HG02885 (cell line): Measurements from ENCODE around the gene CARNS1.
"Not testable (repeated sequence)": the region's sequence is repeated elsewhere in the genome, so short reads cannot be mapped to it uniquely, and the experiment has no call there.

Source experiments
- ATAC-seq: cut with Tn5 transposase; IDR thresholded peaks from one replicate; pipeline ENCODE4 v1.9.1; 2021; ENCODE audit warnings: mild to moderate bottlenecking; ENCODE audit not compliant: unreplicated experiment, poor library complexity

CARNS1 gene

DNA sequence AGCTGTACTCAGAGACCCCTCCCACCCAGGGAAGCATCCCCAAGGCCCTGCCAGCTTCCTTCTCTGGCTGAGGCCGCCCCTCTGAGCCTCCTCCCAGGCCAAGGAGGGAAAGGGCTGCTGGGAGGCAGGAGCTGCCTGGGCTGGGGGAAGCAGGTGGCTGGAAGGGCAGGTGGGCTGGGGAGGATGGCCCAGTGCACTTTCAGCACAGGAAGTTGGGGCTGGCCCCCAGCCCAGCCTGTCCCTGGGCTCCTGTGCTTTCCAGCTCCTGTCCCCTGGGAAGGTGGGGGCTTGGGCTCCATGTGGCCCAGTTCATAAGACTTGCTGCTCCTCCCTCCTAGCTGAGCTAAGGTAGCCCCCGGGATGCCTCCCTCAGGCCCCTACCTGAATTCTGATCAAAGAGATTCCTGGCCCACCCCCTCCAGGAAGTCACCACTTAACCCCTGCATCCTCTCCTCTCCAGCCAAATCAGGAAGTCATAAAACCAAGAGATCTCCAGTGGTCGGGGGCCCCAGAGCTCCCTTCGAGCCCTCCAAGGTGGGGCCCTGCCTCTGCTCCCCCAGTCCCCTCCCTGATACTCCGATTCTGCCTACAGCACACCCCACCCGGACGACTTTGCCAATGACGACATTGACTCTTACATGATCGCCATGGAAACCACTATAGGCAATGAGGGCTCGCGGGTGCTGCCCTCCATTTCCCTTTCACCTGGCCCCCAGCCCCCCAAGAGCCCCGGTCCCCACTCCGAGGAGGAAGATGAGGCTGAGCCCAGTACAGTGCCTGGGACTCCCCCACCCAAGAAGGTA is 18.7 kb upstream of the CARNS1 start:
- no peak for ATAC-seq

- ATAC-seq, result no peak
Observed at GRCh38 chr11:67397536-67397935, 17.9 kb upstream of the CARNS1 start.

GRCh38 chr11:67397986-67398660 is 17.4 kb upstream of the CARNS1 start:
- ATAC-seq, result no peak

DNA sequence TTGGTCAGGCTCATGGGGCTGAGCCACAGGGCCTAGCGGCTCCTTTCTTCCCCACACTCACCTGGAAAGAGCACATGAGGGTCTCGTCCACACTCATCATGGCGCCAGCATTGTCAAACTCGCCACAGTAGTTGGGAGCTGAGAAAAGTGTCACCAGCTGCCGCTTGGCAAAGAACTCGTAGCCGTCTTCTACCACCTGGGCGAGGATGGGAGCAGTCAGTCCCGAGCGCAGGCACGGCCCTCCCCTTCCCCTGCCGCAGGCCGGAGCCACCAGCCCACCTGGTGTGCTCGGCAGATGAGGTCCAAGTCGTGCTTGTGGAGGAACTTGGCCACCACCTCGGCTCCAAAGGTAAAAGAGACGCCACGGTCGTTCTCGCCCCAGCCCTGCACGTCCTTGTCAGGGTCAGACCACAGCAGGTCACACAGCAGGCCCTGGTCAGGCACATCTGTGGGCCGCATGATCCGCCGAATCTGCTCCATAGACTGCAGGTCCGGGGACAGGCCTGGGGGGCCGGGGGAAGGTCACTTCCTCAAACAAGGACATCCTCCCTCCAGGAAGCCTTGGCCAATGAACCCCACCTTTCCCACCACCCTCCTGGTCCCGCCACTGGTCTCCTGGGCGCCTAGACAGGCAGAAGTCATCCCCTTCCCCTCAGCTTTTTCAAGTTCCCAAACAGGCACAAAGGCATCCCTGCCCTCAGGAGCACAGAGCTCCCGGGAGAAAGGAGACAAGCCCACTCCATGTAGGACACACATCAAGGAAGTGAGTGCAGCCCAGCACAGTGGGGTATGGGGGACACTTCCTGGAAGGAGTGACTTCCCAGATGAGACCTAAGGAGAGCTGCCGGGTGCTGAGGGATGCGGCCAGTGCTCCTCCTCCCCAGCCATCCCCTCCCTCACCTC is 16.6 kb upstream of the CARNS1 start:
- ATAC-seq, result no peak

DNA sequence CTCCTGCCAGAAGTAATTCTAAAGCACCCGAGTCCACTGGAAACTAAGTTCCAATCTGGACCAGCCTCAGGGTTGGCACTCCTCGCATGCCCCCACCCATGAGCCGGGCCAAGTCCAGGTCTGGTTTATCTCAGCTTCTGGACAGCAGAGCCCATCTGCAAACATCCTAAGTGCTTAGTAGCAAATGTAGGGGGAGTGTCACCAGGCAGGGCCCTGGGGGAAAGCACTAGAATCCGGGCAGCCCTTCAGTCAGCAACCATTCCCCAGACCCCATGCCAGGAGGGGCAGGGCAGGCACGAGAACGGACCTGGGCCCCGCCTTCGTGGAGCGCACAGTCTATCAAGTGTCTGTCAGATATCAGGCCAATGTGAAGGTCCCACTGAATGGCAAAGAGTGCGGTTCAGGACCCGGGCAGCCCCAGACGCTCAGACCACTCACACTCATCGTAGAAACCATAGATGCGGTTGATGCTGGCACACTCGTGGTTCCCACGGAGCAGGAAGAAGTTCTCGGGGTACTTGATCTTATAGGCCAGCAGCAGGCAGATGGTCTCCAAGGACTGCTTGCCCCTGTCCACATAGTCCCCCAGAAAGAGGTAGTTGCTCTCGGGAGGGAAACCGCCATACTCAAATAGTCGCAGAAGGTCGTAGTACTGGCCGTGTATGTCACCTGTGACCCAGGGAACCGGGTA is 15.1 kb upstream of the CARNS1 start:
- no peak for ATAC-seq

- ATAC-seq, result peak; percentile 3
Observed at GRCh38 chr11:67400942-67401494, 14.5 kb upstream of the CARNS1 start.

GRCh38 chr11:67401495-67402191 is 13.8 kb upstream of the CARNS1 start, which contains the start of gene PPP1CA:
Gene PPP1CA (minus strand): TSS chr11:67401858. CDS start chr11:67401782, 76 bp downstream.
- peak; percentile 74 for ATAC-seq

- not testable (repeated sequence) for ATAC-seq
Observed at GRCh38 chr11:67402192-67402839, 13.2 kb upstream of the CARNS1 start.

GRCh38 chr11:67403085-67403484 is 12.4 kb upstream of the CARNS1 start:
- not testable (repeated sequence) for ATAC-seq

- no peak for ATAC-seq
Observed at GRCh38 chr11:67404515-67405195, 10.8 kb upstream of the CARNS1 start.

GRCh38 chr11:67405196-67405567 is 10.3 kb upstream of the CARNS1 start:
- ATAC-seq, result no peak

GRCh38 chr11:67405688-67406339 is 9.7 kb upstream of the CARNS1 start:
- ATAC-seq, result no peak

DNA sequence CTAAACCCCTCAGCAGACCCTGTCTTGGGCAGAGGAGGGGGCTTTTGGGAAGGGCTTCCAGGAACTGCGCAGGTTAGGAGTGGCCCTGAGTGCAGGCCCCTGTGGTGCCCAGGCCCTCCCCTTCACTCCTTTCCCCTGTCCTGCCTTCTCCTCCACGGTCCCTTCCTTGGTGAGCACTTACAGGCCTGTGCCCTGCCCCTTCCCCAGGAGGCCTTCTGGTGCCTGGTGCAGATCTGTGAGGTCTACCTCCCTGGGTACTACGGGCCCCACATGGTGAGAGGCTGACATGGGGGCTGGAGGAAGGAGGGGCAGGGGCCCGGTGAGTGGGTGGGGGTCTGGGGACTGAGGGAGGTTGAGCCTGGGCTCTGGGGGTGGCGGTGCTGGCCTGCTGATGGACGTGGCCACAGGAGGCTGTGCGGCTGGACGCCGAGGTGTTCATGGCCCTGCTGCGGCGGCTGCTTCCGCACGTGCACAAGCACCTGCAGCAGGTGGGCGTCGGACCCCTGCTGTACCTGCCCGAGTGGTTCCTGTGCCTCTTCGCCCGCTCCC is 9.0 kb upstream of the CARNS1 start:
- ATAC-seq, result no peak

GRCh38 chr11:67406969-67407687 is 8.3 kb upstream of the CARNS1 start:
- ATAC-seq, result no peak

DNA sequence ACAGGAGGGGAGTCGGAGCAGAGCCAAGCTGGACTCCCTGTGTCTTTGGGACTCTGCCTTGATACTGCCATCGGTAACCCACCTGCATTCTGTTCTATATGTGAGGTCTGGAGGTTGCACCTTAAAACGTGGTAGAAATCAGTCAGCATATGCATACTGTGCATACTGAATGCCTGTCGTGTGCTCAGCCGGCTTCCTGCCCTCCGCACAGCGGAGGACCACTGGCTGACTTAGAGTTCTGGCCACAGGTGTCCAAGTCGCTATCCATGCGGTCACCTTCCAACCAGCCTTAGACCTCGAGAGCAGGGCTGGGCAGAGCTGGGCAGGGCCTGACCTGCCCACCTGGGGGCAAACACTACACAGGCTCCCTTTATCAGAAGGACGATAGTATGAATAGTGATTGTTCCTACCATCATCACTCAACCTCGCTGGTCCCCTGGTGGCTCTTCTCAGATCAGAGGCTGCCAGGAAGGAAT is 7.8 kb upstream of the CARNS1 start:
- ATAC-seq, result no peak

- ATAC-seq, result no peak
Observed at GRCh38 chr11:67408437-67409200, 6.9 kb upstream of the CARNS1 start.
